H9 (cell line): Measurements from ENCODE around the gene DPH2. TPM values are rescaled to one million over a fixed set of nuclear protein-coding genes. Genes with fewer than 3 reads are reported as not detected.

ENCODE experiments used
- DNase-seq: peaks from one replicate; pipeline ENCODE4 v3.0.0-alpha.2; 2017
- H2AFZ ChIP-seq: one replicate; pipeline ENCODE4 v1.6.1; 2013; ENCODE audit warnings: mild to moderate bottlenecking, low read length, control low read depth, moderate library complexity
- H2AK5ac ChIP-seq: 2 replicates; pipeline ENCODE4 v1.6.1; 2013; ENCODE audit warnings: low read length, control low read depth, mixed read lengths; ENCODE audit not compliant: insufficient read length
- H2BK120ac ChIP-seq: one replicate; pipeline ENCODE4 v1.6.1; 2013; ENCODE audit warnings: low read depth, mild to moderate bottlenecking, low read length, control low read depth, inconsistent platforms; ENCODE audit not compliant: poor library complexity, severe bottlenecking
- H2BK12ac ChIP-seq: 2 replicates; pipeline ENCODE4 v1.6.1; 2013; ENCODE audit warnings: low read length, control low read depth, mixed read lengths, low read depth; ENCODE audit not compliant: insufficient read length
- H2BK15ac ChIP-seq: 2 replicates; pipeline ENCODE4 v1.6.1; 2013; ENCODE audit warnings: low read depth, low read length, control low read depth
- H2BK20ac ChIP-seq: one replicate; pipeline ENCODE4 v1.6.1; 2013; ENCODE audit warnings: low read depth, mild to moderate bottlenecking, low read length, control low read depth, inconsistent platforms; ENCODE audit not compliant: poor library complexity, severe bottlenecking
- H2BK5ac ChIP-seq: 2 replicates; pipeline ENCODE4 v1.6.1; 2013; ENCODE audit warnings: low read length, control low read depth, mixed read lengths; ENCODE audit not compliant: insufficient read length
- H3K14ac ChIP-seq: 2 replicates; pipeline ENCODE4 v1.6.1; 2013; ENCODE audit warnings: low read length, control low read depth; ENCODE audit not compliant: insufficient read depth
- H3K18ac ChIP-seq: 2 replicates; pipeline ENCODE4 v1.6.1; 2013; ENCODE audit warnings: low read depth, mild to moderate bottlenecking, mixed read lengths, low read length, control low read depth; ENCODE audit not compliant: insufficient read length
- H3K23ac ChIP-seq: 2 replicates; pipeline ENCODE4 v1.6.1; 2013; ENCODE audit warnings: low read length, control low read depth, mixed read lengths, low read depth; ENCODE audit not compliant: insufficient read length
- H3K23me2 ChIP-seq: 2 replicates; pipeline ENCODE4 v1.6.1; 2013; ENCODE audit warnings: low read depth, mild to moderate bottlenecking, mixed read lengths, low read length, control low read depth; ENCODE audit not compliant: insufficient read length, poor library complexity, severe bottlenecking
- H3K27ac ChIP-seq: 2 replicates; pipeline ENCODE4 v1.5.1; 2013; ENCODE audit warnings: low read length, control low read depth, mixed read lengths, low read depth; ENCODE audit not compliant: insufficient read length
- H3K27me3 ChIP-seq: 2 replicates; pipeline ENCODE4 v1.6.1; 2013; ENCODE audit warnings: low read length, control low read depth, inconsistent platforms; ENCODE audit not compliant: insufficient read depth
- H3K4ac ChIP-seq: 2 replicates; pipeline ENCODE4 v1.6.1; 2013; ENCODE audit warnings: low read depth, mild to moderate bottlenecking, control low read depth, inconsistent platforms, low read length, moderate library complexity
- H3K4me1 ChIP-seq: 2 replicates; pipeline ENCODE4 v1.6.1; 2013; ENCODE audit warnings: low read length, control low read depth, inconsistent platforms; ENCODE audit not compliant: insufficient read depth
- H3K4me2 ChIP-seq: 2 replicates; pipeline ENCODE4 v1.6.1; 2013; ENCODE audit warnings: low read length, control low read depth, mixed read lengths; ENCODE audit not compliant: insufficient read length, insufficient read depth
- H3K56ac ChIP-seq: 2 replicates; pipeline ENCODE4 v1.6.1; 2013; ENCODE audit warnings: low read depth, mild to moderate bottlenecking, mixed read lengths, low read length, control low read depth; ENCODE audit not compliant: insufficient read length
- H3K79me1 ChIP-seq: 2 replicates; pipeline ENCODE4 v1.6.1; 2013; ENCODE audit warnings: low read depth, mild to moderate bottlenecking, moderate library complexity, low read length, control low read depth, inconsistent platforms; ENCODE audit not compliant: insufficient read depth, poor library complexity, severe bottlenecking
- H3K79me2 ChIP-seq: 2 replicates; pipeline ENCODE4 v1.6.1; 2013; ENCODE audit warnings: low read length, control low read depth, inconsistent platforms; ENCODE audit not compliant: insufficient read depth
- H3K9ac ChIP-seq: 2 replicates; pipeline ENCODE4 v1.6.1; 2013; ENCODE audit warnings: low read length, control low read depth, mixed read lengths; ENCODE audit not compliant: insufficient read length; ENCODE audit errors: extremely low read depth
- H3K9me3 ChIP-seq: one replicate; pipeline ENCODE4 v1.6.1; 2013; ENCODE audit warnings: low read depth, low read length, inconsistent platforms; ENCODE audit not compliant: control insufficient read depth
- H3T11ph ChIP-seq: one replicate; pipeline ENCODE4 v1.6.1; 2013; ENCODE audit warnings: mild to moderate bottlenecking, low read length, control low read depth, inconsistent platforms
- H4K20me1 ChIP-seq: one replicate; pipeline ENCODE4 v1.6.1; 2013; ENCODE audit not compliant: control insufficient read depth, insufficient read length, insufficient read depth
- H4K5ac ChIP-seq: 2 replicates; pipeline ENCODE4 v1.6.1; 2013; ENCODE audit warnings: low read depth, mild to moderate bottlenecking, mixed read lengths, low read length, control low read depth; ENCODE audit not compliant: insufficient read length
- H4K8ac ChIP-seq: replicated peaks from 2 replicates; pipeline ENCODE4 v1.6.1; 2013; ENCODE audit warnings: low read length, control low read depth, mixed read lengths, low read depth; ENCODE audit not compliant: insufficient read length
- H4K91ac ChIP-seq: 2 replicates; pipeline ENCODE4 v1.6.1; 2013; ENCODE audit warnings: low read depth, mild to moderate bottlenecking, moderate library complexity, mixed read lengths, low read length, control low read depth; ENCODE audit not compliant: insufficient read length
- H3K27ac Mint-ChIP-seq, 3 experiments: 2 replicates in 2 of 3; 3 replicates in 1 of 3; pipeline ENCODE4 v1.8.0; 2020 to 2021; ENCODE audit warnings: mixed read lengths in 3 of 3, mild to moderate bottlenecking in 1 of 3, moderate library complexity in 1 of 3
- H3K27me3 Mint-ChIP-seq: 2 replicates; pipeline ENCODE4 v1.8.0; 2021; ENCODE audit warnings: low read depth, mild to moderate bottlenecking, moderate library complexity, mixed read lengths
- H3K36me3 Mint-ChIP-seq, 3 experiments: 2 replicates in 2 of 3; 3 replicates in 1 of 3; pipeline ENCODE4 v1.8.0; 2020 to 2021; ENCODE audit warnings: low read depth in 3 of 3, mixed read lengths in 3 of 3; ENCODE audit not compliant: insufficient read depth in 1 of 3
- H3K4me1 Mint-ChIP-seq, 2 experiments: 2 replicates each; pipeline ENCODE4 v1.8.0; 2020; ENCODE audit warnings: mixed read lengths in 2 of 2
- H3K4me3 Mint-ChIP-seq, 2 experiments: 2 replicates in 1 of 2; 3 replicates in 1 of 2; pipeline ENCODE4 v1.8.0; 2020 to 2021; ENCODE audit warnings: mild to moderate bottlenecking in 2 of 2, mixed read lengths in 2 of 2, moderate library complexity in 1 of 2
- H3K9me3 Mint-ChIP-seq, 2 experiments: 2 replicates in 1 of 2; 3 replicates in 1 of 2; pipeline ENCODE4 v1.8.0; 2020; ENCODE audit warnings: mild to moderate bottlenecking in 2 of 2, mixed read lengths in 2 of 2, moderate library complexity in 1 of 2
- WGBS: extraction: QIAGEN DNeasy Blood & Tissue Kit; methylation state at CpG from one replicate; pipeline ENCODE4 v1.1.7; 2013; ENCODE audit warnings: missing lambda C conversion rate, low lambda C conversion rate, mixed read lengths; ENCODE audit not compliant: insufficient read length; ENCODE audit errors: extremely low coverage; 5-methylcytosine and 5-hydroxymethylcytosine counted together
- total RNA-seq: library from RNA; stranded (reverse); gene quantifications from 2 replicates; pipeline ENCODE4 v1.2.1, GENCODE V29; 2021
- TF ChIP-seq, protein P1 (sequence below): fragments of 200-600 bp; sonication (generic); conservative IDR thresholded peaks from 3 replicates; pipeline ENCODE4 v1.8.0; 2021; ENCODE audit warnings: antibody characterized with exemption, mild to moderate bottlenecking

The DPH2 gene
- total RNA-seq, 1 experiment from 2014 or later = 74.4 TPM

DNA sequence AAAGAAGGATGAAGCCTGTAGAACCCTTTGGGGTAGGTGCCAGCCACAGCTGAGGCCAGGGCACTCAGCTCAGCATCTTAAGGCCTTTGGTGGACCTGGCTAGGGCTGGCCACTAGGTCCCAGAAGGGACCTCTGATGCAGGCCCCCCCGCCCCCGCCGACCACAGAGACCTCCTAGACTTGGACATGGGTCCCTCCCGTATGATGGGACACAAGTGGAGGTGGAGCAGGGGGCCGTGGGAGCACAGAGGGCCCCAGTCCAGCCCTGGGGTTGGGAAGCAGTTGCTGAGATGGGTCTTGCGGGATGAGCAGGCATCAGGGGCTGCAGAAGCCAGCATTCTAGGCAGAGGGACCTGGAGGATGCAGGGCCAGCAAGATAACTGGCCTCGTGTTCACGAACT lies 12.4 kb downstream of the DPH2 start:
- no peak overlapping the region for H3T11ph ChIP-seq
- WGBS = no CpG with 5 or more reads among the region's 8 CpGs
- H3K18ac ChIP-seq = no peak overlapping the region
- no peak overlapping the region for H3K4me2 ChIP-seq
- H2AK5ac ChIP-seq = no peak overlapping the region
- H4K5ac ChIP-seq = no peak overlapping the region
- H3K23me2 ChIP-seq = peaks cover 10% of the 10 kb centered on the region
- H3K79me2 ChIP-seq = no peaks in the 10 kb centered on the region; the same call in 1 of the 2 replicates
- H3K27ac Mint-ChIP-seq = no peak overlapping the region
- no peaks in the 10 kb centered on the region for H3K27me3 ChIP-seq
- no peak overlapping the region for H2BK120ac ChIP-seq
- H3K36me3 Mint-ChIP-seq = peaks cover 21 to 60% (median 58%) of the 10 kb centered on the region in 3 experiments; a peak in 6 of 7 replicates
- H3K4ac ChIP-seq = no peak overlapping the region
- H3K23ac ChIP-seq = no peak overlapping the region
- H3K27ac ChIP-seq = no peak overlapping the region
- no peaks in the 10 kb centered on the region for H4K20me1 ChIP-seq
- no peak overlapping the region for H2AFZ ChIP-seq
- no peak overlapping the region for H3K14ac ChIP-seq
- no peak overlapping the region for H4K8ac ChIP-seq
- peaks cover 3% of the 10 kb centered on the region; the same call in 1 of the 2 replicates for H3K4me1 ChIP-seq
- no peak overlapping the region for H2BK15ac ChIP-seq
- H4K91ac ChIP-seq = no peak overlapping the region
- no peak overlapping the region for H2BK5ac ChIP-seq
- H3K9me3 Mint-ChIP-seq = no peaks in the 10 kb centered on the region; a peak in 1 of 5 replicates
- H3K56ac ChIP-seq = no peak overlapping the region
- TF ChIP-seq, protein P1, sequence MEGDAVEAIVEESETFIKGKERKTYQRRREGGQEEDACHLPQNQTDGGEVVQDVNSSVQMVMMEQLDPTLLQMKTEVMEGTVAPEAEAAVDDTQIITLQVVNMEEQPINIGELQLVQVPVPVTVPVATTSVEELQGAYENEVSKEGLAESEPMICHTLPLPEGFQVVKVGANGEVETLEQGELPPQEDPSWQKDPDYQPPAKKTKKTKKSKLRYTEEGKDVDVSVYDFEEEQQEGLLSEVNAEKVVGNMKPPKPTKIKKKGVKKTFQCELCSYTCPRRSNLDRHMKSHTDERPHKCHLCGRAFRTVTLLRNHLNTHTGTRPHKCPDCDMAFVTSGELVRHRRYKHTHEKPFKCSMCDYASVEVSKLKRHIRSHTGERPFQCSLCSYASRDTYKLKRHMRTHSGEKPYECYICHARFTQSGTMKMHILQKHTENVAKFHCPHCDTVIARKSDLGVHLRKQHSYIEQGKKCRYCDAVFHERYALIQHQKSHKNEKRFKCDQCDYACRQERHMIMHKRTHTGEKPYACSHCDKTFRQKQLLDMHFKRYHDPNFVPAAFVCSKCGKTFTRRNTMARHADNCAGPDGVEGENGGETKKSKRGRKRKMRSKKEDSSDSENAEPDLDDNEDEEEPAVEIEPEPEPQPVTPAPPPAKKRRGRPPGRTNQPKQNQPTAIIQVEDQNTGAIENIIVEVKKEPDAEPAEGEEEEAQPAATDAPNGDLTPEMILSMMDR = no peak
- no peaks in the 10 kb centered on the region for H3K27me3 Mint-ChIP-seq
- no peak overlapping the region for H3K9ac ChIP-seq
- no peaks in the 10 kb centered on the region for H3K79me1 ChIP-seq
- no peak overlapping the region for H2BK20ac ChIP-seq
- no peak overlapping the region for H2BK12ac ChIP-seq
- peaks cover 20 to 23% of the 10 kb centered on the region in 2 experiments for H3K4me1 Mint-ChIP-seq
- H3K9me3 ChIP-seq = no peaks in the 10 kb centered on the region
- DNase-seq = no peak
- H3K4me3 Mint-ChIP-seq = no peak overlapping the region
